CD4-positive, alpha-beta T cell (primary cell): ENCODE data around the gene ZNF724. TPM values are rescaled to one million over a fixed set of nuclear protein-coding genes. Genes with fewer than 3 reads are reported as not detected.
A peak's percentile ranks its signal among the peaks of the same experiment; 100 is the strongest.
"Not testable (repeated sequence)": the region's sequence is repeated elsewhere in the genome, so short reads cannot be mapped to it uniquely, and the experiment has no call there.

Experiments used
- ATAC-seq: fragments of 200-7000 bp; cut with Tn5 transposase; one replicate; pipeline ENCODE4 v1.10.0; 2022; ENCODE audit warnings: mild to moderate bottlenecking; ENCODE audit not compliant: poor library complexity
- CTCF ChIA-PET: fragments of 350-600 bp; sonication (Branson Sonifier 250); formaldehyde crosslinking; loops from one replicate; lab custom pipeline; 2021; ENCODE audit warnings: antibody characterized with exemption, inconsistent platforms; lab: Charles Lee
- POLR2A ChIA-PET: fragments of 350-600 bp; sonication (Branson Sonifier 250); formaldehyde crosslinking; loops from one replicate; lab custom pipeline; 2021; ENCODE audit warnings: antibody characterized with exemption, inconsistent platforms; lab: Charles Lee
- DNase-seq, 14 experiments: peaks; one replicate each; pipeline ENCODE4 v3.0.0-alpha.2; 2013 to 2020; ENCODE audit warnings: mixed read lengths in 2 of 14
- H3K27ac ChIP-seq, 2 donors: one replicate each; pipeline versions ENCODE4 v1.5.1 to v1.7.0; 2013; ENCODE audit warnings: low read length in 2 of 2, low read depth in 1 of 2, mild to moderate bottlenecking in 1 of 2
- H3K27me3 ChIP-seq, 2 experiments: 1 replicate in 1 of 2; 2 replicates in 1 of 2; pipeline versions ENCODE4 v1.6.1 to v1.7.0; 2013; ENCODE audit warnings: low read length in 2 of 2, control low read depth in 1 of 2, mild to moderate bottlenecking in 1 of 2, moderate library complexity in 1 of 2; ENCODE audit not compliant: insufficient read depth in 2 of 2, control insufficient read depth in 1 of 2
- H3K36me3 ChIP-seq: one replicate; pipeline ENCODE4 v1.6.1; 2013; ENCODE audit warnings: low read length, control low read depth; ENCODE audit not compliant: insufficient read depth
- H3K4me1 ChIP-seq: one replicate; pipeline ENCODE4 v1.6.1; 2013; ENCODE audit warnings: low read length, control low read depth; ENCODE audit not compliant: insufficient read depth
- H3K4me3 ChIP-seq: one replicate; pipeline ENCODE4 v1.5.1; 2013; ENCODE audit warnings: mild to moderate bottlenecking, low read length, moderate library complexity
- H3K9me3 ChIP-seq, 2 experiments: 1 replicate in 1 of 2; 2 replicates in 1 of 2; pipeline versions ENCODE4 v1.6.1 to v1.7.0; 2013; ENCODE audit warnings: low read length in 2 of 2, mild to moderate bottlenecking in 2 of 2, control low read depth in 1 of 2, moderate library complexity in 1 of 2; ENCODE audit not compliant: control insufficient read depth in 1 of 2, insufficient read depth in 1 of 2
- H3K27ac Mint-ChIP-seq: one replicate; pipeline ENCODE4 v1.8.0; 2020; ENCODE audit warnings: mixed read lengths
- H3K27me3 Mint-ChIP-seq: one replicate; pipeline ENCODE4 v1.8.0; 2021; ENCODE audit warnings: mixed read lengths
- H3K36me3 Mint-ChIP-seq: one replicate; pipeline ENCODE4 v1.8.0; 2021; ENCODE audit warnings: low read depth, mixed read lengths
- H3K4me1 Mint-ChIP-seq: one replicate; pipeline ENCODE4 v1.8.0; 2021; ENCODE audit warnings: low read depth, mixed read lengths
- H3K4me3 Mint-ChIP-seq: one replicate; pipeline ENCODE4 v1.8.0; 2020; ENCODE audit warnings: mild to moderate bottlenecking, mixed read lengths
- H3K9me3 Mint-ChIP-seq: one replicate; pipeline ENCODE4 v1.8.0; 2020; ENCODE audit warnings: mixed read lengths
- CTCF ChIP-seq: fragments of 200-600 bp; IDR thresholded peaks from one replicate; pipeline ENCODE4 v1.8.0; 2022; ENCODE audit warnings: antibody characterized with exemption, mild to moderate bottlenecking
- intact Hi-C, 2 experiments: fragments of 100-400 bp; cut with DNase I in 1 of 2; cut with micrococcal nuclease in 1 of 2; formaldehyde crosslinking; loops; one replicate each; pipeline versions ENCODE4 v1.15.1 to v1.9.0; 2023 to 2025; cut with DNase I, micrococcal nuclease
- total RNA-seq, 174 experiments: library from RNA in 2 of 174; stranded (reverse) in 2 of 174; gene quantifications; one replicate each; pipeline ENCODE4 v1.2.3 and lab custom pipeline; 2021 to 2026

ZNF724 gene
- total RNA-seq, 2 experiments from 2014 or later = 4.2 to 5.5 TPM

DNA sequence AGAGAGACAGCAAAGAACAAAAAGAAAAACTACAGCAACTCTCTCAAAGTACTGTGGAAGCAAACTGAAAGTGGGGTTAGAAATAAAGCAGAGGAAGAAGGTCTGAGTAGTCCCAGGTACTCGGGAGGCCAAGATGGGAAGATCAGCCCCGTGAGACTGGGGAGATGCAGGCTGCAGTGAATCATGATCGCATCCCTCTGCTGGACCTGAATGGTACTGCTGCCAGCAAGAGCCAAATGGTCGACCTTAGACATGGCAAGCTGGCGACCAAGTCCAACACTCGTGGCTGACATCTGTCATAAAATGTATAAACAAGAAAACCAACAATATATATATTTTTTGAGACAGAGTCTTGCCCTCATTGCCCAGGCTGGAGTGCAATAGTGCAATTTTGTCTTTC, 33.7 kb upstream of the ZNF724 start:
- Mint-ChIP-seq H3K27me3 (no peaks in the 10 kb centered on the region), H3K36me3 (no peaks in the 10 kb centered on the region), H3K9me3 (peaks cover 9% of the 10 kb centered on the region), H3K4me1 (peaks cover 8% of the 10 kb centered on the region), H3K27ac (no peak overlapping the region), H3K4me3 (no peak overlapping the region)
- no peaks in the 10 kb centered on the region for H3K27me3 ChIP-seq
- no peak overlapping the region for H3K27ac ChIP-seq
- peaks cover 2% of the 10 kb centered on the region for H3K4me1 ChIP-seq
- DNase-seq = peak; percentile 43 to 83 (median 55)
- peaks cover 0 to 6% of the 10 kb centered on the region in 2 experiments for H3K9me3 ChIP-seq
- ATAC-seq = peak; percentile 98
- ChIA-PET POLR2A (interaction anchor here (1.0 to 1.2 kb wide), 2 partner anchors 10 to 111 kb away, joined by 4 to 6 read pairs; partner anchors contain the start of gene ZNF91), CTCF (interaction anchor here (1.0 to 1.3 kb wide), 5 partner anchors 10 to 112 kb away, joined by 3 to 9 read pairs (median 8); partner anchors contain the start of gene ZNF724)
- no peaks in the 10 kb centered on the region for H3K36me3 ChIP-seq
- intact Hi-C loops = loop anchor here in 1 of 2 experiments (5.0 kb wide), 1 partner anchor 633 kb away; no protein-coding TSS in a partner anchor
- no peak overlapping the region for H3K4me3 ChIP-seq
- TF ChIP-seq CTCF = peak; percentile 61

- intact Hi-C loops = loop anchor here in 1 of 2 experiments (5.0 kb wide), 1 partner anchor 636 kb away; no protein-coding TSS in a partner anchor
- ChIA-PET POLR2A (interaction anchor here (1.0 kb wide), 1 partner anchor 8 kb away, joined by 5 read pairs; no protein-coding TSS in a partner anchor), CTCF (interaction anchor here (0.6 kb wide), 2 partner anchors 10 to 967 kb away, joined by 3 read pairs; no protein-coding TSS in a partner anchor)
- Histone ChIP-seq H3K9me3 (peaks cover 0 to 6% of the 10 kb centered on the region in 2 experiments), H3K27ac (no peak overlapping the region), H3K4me3 (no peak overlapping the region), H3K27me3 (no peaks in the 10 kb centered on the region), H3K4me1 (peaks cover 2% of the 10 kb centered on the region), H3K36me3 (no peaks in the 10 kb centered on the region)
- no peak overlapping the region for H3K4me3 Mint-ChIP-seq
- DNase-seq = no peak
- TF ChIP-seq CTCF = no peak
- H3K4me1 Mint-ChIP-seq = peaks cover 8% of the 10 kb centered on the region
- H3K9me3 Mint-ChIP-seq = peaks cover 7% of the 10 kb centered on the region
- ATAC-seq = no peak
- no peak overlapping the region for H3K27ac Mint-ChIP-seq
- H3K27me3 Mint-ChIP-seq = no peaks in the 10 kb centered on the region
- no peaks in the 10 kb centered on the region for H3K36me3 Mint-ChIP-seq
These were observed 31.6 kb upstream of the ZNF724 start for GRCh38 chr19:23281663-23282276.

- CTCF ChIA-PET = interaction anchor here (1.0 kb wide), 1 partner anchor 8 kb away, joined by 3 read pairs; no protein-coding TSS in a partner anchor
- ATAC-seq, H3K27ac Mint-ChIP-seq, H3K9me3 Mint-ChIP-seq, H3K9me3 ChIP-seq, H3K27ac ChIP-seq, H3K27me3 Mint-ChIP-seq, H3K4me1 ChIP-seq, DNase-seq, H3K4me3 ChIP-seq, POLR2A ChIA-PET, H3K36me3 Mint-ChIP-seq, H3K27me3 ChIP-seq, H3K36me3 ChIP-seq, H3K4me3 Mint-ChIP-seq: not testable (repeated sequence)
- peaks cover 17% of the 10 kb centered on the region for H3K4me1 Mint-ChIP-seq
- intact Hi-C loops = loop anchor here in 1 of 2 experiments (5.0 to 10.0 kb wide), 4 partner anchors 119 to 1433 kb away; partner anchors contain the start of genes ZNF492 and ZNF91
These were observed 27.9 kb upstream of the ZNF724 start for GRCh38 chr19:23278118-23278517.
